GM21786 (cell line): Measurements from ENCODE around the gene AMTN.
"Not testable (repeated sequence)": the region's sequence is repeated elsewhere in the genome, so short reads cannot be mapped to it uniquely, and the experiment has no call there.

ENCODE experiments used
- ATAC-seq: cut with Tn5 transposase; IDR thresholded peaks from one replicate; pipeline ENCODE4 v1.9.1; 2021; ENCODE audit not compliant: unreplicated experiment

Gene AMTN

GRCh38 chr4:70518269-70518668, at the start of gene AMTN:
TSS of gene AMTN (plus strand) at chr4:70518569. CDS start at chr4:70518778, 209 bp downstream.
- ATAC-seq = no peak

GRCh38 chr4:70471897-70472296, 46.5 kb upstream of the AMTN start, which contains the start of gene MUC7:
TSS of gene MUC7 (plus strand) at chr4:70472197. CDS start at chr4:70474022, 1,825 bp downstream.
- ATAC-seq = no peak

- ATAC-seq = no peak
Measured at GRCh38 chr4:70473679-70474078, 44.7 kb upstream of the AMTN start.

- no peak for ATAC-seq
Measured at GRCh38 chr4:70488748-70489147, 29.6 kb upstream of the AMTN start.

- ATAC-seq = no peak
Measured at GRCh38 chr4:70496231-70496630, 22.1 kb upstream of the AMTN start.

GRCh38 chr4:70501838-70502237, 16.5 kb upstream of the AMTN start:
- not testable (repeated sequence) for ATAC-seq

GRCh38 chr4:70504733-70505132, 13.6 kb upstream of the AMTN start:
- ATAC-seq = no peak

- ATAC-seq = peak; percentile 90
Measured at GRCh38 chr4:70505151-70505748, 13.1 kb upstream of the AMTN start.

GRCh38 chr4:70508801-70509200, 9.6 kb upstream of the AMTN start:
- no peak for ATAC-seq

GRCh38 chr4:70511365-70511764, 7.0 kb upstream of the AMTN start:
- ATAC-seq = no peak

- ATAC-seq = no peak
Measured at GRCh38 chr4:70515367-70516250, 2.8 kb upstream of the AMTN start.

- no peak for ATAC-seq
Measured at GRCh38 chr4:70518716-70519115, 347 bp downstream of the AMTN start.

GRCh38 chr4:70522626-70523025, 4.3 kb downstream of the AMTN start:
- no peak for ATAC-seq

GRCh38 chr4:70530997-70531396, 12.6 kb downstream of the AMTN start:
- no peak for ATAC-seq

- no peak for ATAC-seq
Measured at GRCh38 chr4:70531981-70532380, 13.6 kb downstream of the AMTN start.

- no peak for ATAC-seq
Measured at GRCh38 chr4:70533211-70533610, 14.8 kb downstream of the AMTN start.

GRCh38 chr4:70533791-70534190, 15.4 kb downstream of the AMTN start:
- no peak for ATAC-seq

- ATAC-seq = not testable (repeated sequence)
Measured at GRCh38 chr4:70534886-70535285, 16.5 kb downstream of the AMTN start.

- ATAC-seq = no peak
Measured at GRCh38 chr4:70538869-70539268, 20.5 kb downstream of the AMTN start.

GRCh38 chr4:70544279-70544868, 26.0 kb downstream of the AMTN start:
- ATAC-seq = peak; percentile 64

GRCh38 chr4:70556856-70557255, 38.5 kb downstream of the AMTN start:
- no peak for ATAC-seq
